GM19035 (cell line): ENCODE measurements around the gene CST8.

ENCODE experiments used
- ATAC-seq: cut with Tn5 transposase; IDR thresholded peaks from one replicate; pipeline ENCODE4 v1.9.1; 2021; ENCODE audit not compliant: unreplicated experiment

The CST8 gene

GRCh38 chr20:23475395-23475794, 15.5 kb upstream of the CST8 start:
- no peak for ATAC-seq

GRCh38 chr20:23476015-23476754, 14.7 kb upstream of the CST8 start:
- ATAC-seq: no peak

GRCh38 chr20:23477223-23477622, 13.7 kb upstream of the CST8 start:
- ATAC-seq: no peak

GRCh38 chr20:23479043-23479442, 11.9 kb upstream of the CST8 start:
- no peak for ATAC-seq

GRCh38 chr20:23482138-23482537, 8.8 kb upstream of the CST8 start:
- no peak for ATAC-seq

GRCh38 chr20:23484081-23484480, 6.8 kb upstream of the CST8 start:
- ATAC-seq: no peak

GRCh38 chr20:23488470-23488869, 2.4 kb upstream of the CST8 start:
- no peak for ATAC-seq

- ATAC-seq: no peak
Measured at GRCh38 chr20:23488996-23489395, 1.9 kb upstream of the CST8 start.

- ATAC-seq: no peak
Measured at GRCh38 chr20:23492292-23492691, 1.4 kb downstream of the CST8 start.

- ATAC-seq: no peak
Measured at GRCh38 chr20:23493172-23493772, 2.4 kb downstream of the CST8 start.

GRCh38 chr20:23497536-23497935, 6.6 kb downstream of the CST8 start:
- no peak for ATAC-seq

GRCh38 chr20:23501926-23502325, 11.0 kb downstream of the CST8 start:
- no peak for ATAC-seq

- no peak for ATAC-seq
Measured at GRCh38 chr20:23503649-23504048, 12.7 kb downstream of the CST8 start.

- no peak for ATAC-seq
Measured at GRCh38 chr20:23507346-23507745, 16.4 kb downstream of the CST8 start.

GRCh38 chr20:23508449-23509229, 17.7 kb downstream of the CST8 start:
- ATAC-seq: no peak

GRCh38 chr20:23509247-23509913, 18.5 kb downstream of the CST8 start:
- ATAC-seq: no peak

- no peak for ATAC-seq
Measured at GRCh38 chr20:23510000-23510590, 19.2 kb downstream of the CST8 start.

GRCh38 chr20:23513164-23513563, 22.2 kb downstream of the CST8 start:
- ATAC-seq: no peak

- ATAC-seq: no peak
Measured at GRCh38 chr20:23514848-23515247, 23.9 kb downstream of the CST8 start.

GRCh38 chr20:23515250-23515939, 24.5 kb downstream of the CST8 start:
- no peak for ATAC-seq

- ATAC-seq: no peak
Measured at GRCh38 chr20:23517719-23518118, 26.8 kb downstream of the CST8 start.
